ENCODE data around the gene TSPAN6. TPM values are rescaled to one million over a fixed set of nuclear protein-coding genes. Genes with fewer than 3 reads are reported as not detected.

The TSPAN6 gene, protein sequence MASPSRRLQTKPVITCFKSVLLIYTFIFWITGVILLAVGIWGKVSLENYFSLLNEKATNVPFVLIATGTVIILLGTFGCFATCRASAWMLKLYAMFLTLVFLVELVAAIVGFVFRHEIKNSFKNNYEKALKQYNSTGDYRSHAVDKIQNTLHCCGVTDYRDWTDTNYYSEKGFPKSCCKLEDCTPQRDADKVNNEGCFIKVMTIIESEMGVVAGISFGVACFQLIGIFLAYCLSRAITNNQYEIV
- total RNA-seq = 20.6 and 25.4 TPM in 2 replicates

GRCh38 chrX:100636321-100636991 lies at the start of gene TSPAN6:
Gene TSPAN6 (minus strand): TSS chrX:100636806. CDS start chrX:100636694, 112 bp downstream.

DNA sequence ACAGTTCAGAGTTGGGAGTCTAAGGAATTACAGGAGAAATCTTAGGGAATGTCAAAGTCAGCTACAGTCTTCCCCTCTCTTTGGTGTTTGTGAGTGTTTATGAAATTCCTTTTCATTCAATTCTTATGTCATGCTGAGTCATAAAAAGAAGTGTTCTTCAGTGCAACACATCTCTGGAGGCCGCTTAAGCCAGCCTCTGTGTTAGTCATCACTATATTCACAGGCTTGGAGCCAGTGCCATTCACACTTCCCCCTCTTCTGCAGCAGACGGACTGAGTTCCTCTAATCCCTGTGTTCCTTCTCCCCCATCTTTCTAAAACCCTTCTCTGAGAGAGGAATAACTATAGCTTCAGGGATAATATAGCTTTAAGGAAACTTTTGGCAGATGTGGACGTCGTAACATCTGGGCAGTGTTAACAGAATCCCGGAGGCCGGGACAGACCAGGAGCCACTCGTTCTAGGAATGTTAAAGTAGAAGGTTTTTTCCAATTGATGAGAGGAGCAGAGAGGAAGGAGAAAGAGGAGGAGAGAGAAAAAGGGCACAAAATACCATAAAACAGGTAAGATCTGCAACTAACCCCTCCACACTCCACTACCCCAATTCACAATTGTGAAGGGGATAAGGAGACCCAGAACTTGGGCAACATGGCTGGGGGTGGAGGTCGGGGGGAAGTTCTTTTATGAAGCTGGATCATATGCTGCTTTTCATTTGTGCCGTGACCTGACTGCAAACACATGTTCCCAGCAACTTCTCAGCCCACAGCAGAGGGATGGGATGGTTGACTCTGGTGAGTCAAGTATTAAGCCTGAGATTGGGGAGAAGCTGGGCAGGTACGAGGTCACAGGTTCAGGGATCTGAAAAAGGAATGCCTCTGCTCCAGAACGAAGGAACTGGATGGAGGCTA lies 7.6 kb upstream of the TSPAN6 start, which contains the start of gene SRPX2:
SRPX2 (plus strand) TSS at position 244 of the 905 bp plus-strand sequence. CDS start 2,124 bp downstream, outside the sequence.

DNA sequence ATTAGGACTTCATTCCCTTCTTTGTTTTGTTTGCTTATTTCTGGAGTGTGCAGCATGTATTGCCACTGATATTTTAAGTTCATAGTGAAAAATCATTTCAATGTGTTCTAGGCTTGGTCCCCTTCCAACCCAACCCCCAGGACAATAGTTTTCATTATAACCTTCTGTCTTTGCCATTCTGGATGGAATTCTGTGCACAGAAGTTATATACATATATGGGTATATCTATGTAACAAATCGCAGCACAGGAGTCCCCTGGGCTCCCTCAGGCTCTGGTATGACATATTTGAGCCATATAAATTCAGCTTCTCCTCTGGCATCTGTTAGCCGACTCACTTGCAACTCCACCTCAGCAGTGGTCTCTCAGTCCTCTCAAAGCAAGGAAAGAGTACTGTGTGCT lies 52.0 kb downstream of the TSPAN6 start, which contains the start of gene TNMD:
TNMD (plus strand) TSS at position 326 of the 400 bp plus-strand sequence. CDS start 83 bp downstream, outside the sequence.

Other genes starting within 250 kb of the TSPAN6 start
- gene PCDH19, start 226.5 kb downstream of the TSPAN6 start, total RNA-seq = 0.05 and 0.07 TPM in 2 replicates
- gene TNMD, start 51.9 kb downstream of the TSPAN6 start, total RNA-seq = not detected in 2 replicates
- gene SRPX2, start 7.4 kb upstream of the TSPAN6 start, total RNA-seq = 30.5 and 31.4 TPM in 2 replicates
- gene SYTL4, start 95.3 kb upstream of the TSPAN6 start, total RNA-seq = 1.5 and 3.5 TPM in 2 replicates
- gene CSTF2, start 183.6 kb upstream of the TSPAN6 start, total RNA-seq = 18.8 and 26.4 TPM in 2 replicates
- gene NOX1, start 237.6 kb upstream of the TSPAN6 start, total RNA-seq = not detected in 2 replicates